Measurements from ENCODE around the gene CLDN18.

CLDN18 gene

GRCh38 chr3:138062626-138063025 lies 52.7 kb downstream of the CLDN18 start:
- no peak for DNase-seq (ENCODE audit: low read depth, low spot score)

- DNase-seq (ENCODE audit: low read depth, low spot score) = no peak
Observed at GRCh38 chr3:138063416-138063815, 53.5 kb downstream of the CLDN18 start.

- DNase-seq (ENCODE audit: low read depth, low spot score) = no peak
Observed at GRCh38 chr3:138065949-138066348, 56.0 kb downstream of the CLDN18 start.

- DNase-seq (ENCODE audit: low read depth, low spot score) = no peak
Observed at GRCh38 chr3:138066383-138066782, 56.4 kb downstream of the CLDN18 start.

- no peak for DNase-seq (ENCODE audit: low read depth, low spot score)
Observed at GRCh38 chr3:138066972-138067371, 57.0 kb downstream of the CLDN18 start.

DNA sequence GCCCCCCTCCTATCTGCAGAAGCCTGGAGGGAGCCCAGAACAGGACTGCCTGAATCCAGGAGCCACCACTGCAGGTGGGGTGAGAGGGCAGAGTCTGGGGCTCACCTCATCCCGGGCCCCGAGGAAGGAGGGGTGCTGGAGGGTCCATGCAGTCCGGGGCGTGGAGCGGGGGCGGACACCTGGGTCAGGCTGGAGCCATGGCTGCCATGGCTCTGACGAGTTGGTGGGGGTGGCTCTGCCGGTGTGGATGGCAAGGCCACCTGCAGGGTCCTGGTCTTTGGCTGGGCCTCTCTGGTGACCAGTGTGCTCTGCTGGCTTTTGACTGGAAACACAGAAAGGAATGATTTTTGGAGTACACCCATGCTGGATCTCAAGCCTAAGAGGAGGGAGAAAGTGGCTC lies 58.1 kb downstream of the CLDN18 start:
- DNase-seq (ENCODE audit: low read depth, low spot score) = no peak

- peak; percentile 48 for DNase-seq (ENCODE audit: low read depth, low spot score)
Observed at GRCh38 chr3:138068579-138069174, 58.7 kb downstream of the CLDN18 start.

- no peak for DNase-seq (ENCODE audit: low read depth, low spot score)
Observed at GRCh38 chr3:138070006-138070405, 60.0 kb downstream of the CLDN18 start.

GRCh38 chr3:138072796-138073195 lies 62.8 kb downstream of the CLDN18 start:
- DNase-seq (ENCODE audit: low read depth, low spot score) = no peak

GRCh38 chr3:138078096-138078495 lies 68.1 kb downstream of the CLDN18 start:
- no peak for DNase-seq (ENCODE audit: low read depth, low spot score)

DNA sequence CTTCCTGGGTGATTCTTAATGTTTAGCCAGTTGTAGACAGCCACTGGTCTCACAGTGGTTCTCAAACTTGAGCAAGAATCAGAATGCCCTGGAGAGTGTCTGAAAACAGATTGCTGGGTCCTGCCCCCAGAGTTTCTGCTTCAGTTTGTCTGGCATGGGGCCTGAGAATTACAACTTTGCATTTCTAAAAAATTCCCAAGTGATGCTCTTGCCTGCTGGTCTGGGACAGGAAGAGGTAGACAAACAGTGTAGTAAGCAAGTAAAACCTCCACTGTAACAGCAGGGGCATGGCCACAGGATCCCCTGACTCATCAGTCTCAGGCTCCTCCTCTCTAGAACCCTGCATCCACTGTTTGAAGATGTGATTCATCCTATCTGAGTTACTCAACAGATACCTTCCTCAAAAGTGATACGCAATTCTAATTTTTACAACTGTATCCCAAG lies 69.0 kb downstream of the CLDN18 start:
- no peak for DNase-seq (ENCODE audit: low read depth, low spot score)

DNA sequence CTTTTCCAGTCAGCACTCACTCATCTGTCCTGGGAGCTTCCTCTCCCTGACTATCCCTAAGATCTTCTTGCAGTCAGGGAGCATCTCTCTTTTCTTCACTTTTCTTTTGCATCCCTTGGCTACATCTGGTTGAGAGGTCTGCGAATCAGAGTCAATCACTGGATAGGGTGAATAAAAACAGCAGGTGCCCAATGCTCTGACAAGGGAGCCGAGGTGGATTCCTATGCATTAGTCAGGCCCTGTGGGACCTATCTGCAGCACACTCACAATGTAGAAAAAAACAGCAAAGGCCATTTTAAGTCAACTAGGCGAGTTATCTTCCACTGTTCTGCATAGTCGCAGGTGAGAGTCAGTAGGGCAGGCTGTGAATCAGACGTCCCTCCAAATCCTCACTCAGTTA lies 69.9 kb downstream of the CLDN18 start:
- DNase-seq (ENCODE audit: low read depth, low spot score) = no peak

DNA sequence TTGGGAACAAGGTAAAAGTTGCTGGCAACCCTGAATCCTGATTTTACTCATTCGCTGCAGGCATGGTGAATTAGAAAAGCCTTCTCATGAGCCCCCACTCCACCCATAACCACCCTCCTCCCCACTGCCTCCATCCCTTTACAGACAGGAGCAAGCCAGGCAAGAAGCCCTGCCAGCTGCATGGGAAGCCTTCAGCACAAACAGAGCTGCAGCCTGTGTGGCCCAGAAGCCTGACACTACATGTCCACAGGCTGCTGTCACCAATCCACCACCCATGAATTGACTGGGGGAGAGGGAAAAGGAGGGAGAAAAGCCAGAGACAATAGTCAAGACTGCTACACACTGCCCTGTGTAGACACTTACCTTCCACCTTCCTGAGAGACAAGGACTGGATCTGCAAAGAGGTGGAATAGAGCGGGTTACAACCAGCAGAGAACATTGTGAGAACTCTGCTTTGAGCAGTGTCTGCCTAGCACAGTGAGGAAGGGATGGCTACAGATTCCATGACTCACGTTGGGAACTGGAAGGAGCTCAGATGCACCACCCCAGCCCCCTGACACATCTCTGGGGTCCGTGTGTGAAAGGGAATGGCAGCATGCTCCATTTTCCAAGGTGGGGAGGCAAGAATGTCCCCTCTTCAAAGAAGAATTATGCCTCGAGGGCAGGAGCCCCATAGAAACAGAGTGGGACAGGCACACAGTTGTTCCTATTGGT lies 71.6 kb downstream of the CLDN18 start:
- DNase-seq (ENCODE audit: low read depth, low spot score) = no peak

- DNase-seq (ENCODE audit: low read depth, low spot score) = no peak
Observed at GRCh38 chr3:138082085-138082991, 72.4 kb downstream of the CLDN18 start.

DNA sequence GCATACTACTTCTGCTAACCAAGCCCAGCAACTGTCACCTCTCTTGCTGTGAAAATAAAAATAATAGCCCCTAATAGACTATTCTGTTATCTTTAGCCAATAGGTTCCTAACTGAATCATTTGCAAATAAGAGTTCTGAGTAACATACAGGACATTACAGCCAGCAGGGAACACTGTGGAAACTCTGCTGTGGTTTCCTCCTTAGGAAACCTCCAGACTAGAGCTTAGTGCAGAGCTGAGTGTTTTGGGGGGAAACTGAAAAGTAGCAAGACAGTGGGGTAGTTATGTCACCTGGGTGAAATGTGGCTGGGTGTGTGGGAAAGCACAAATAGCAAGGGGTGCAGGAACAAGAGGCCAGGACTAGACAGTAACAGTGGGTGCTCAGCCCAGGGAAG lies 73.0 kb downstream of the CLDN18 start:
- DNase-seq (ENCODE audit: low read depth, low spot score) = no peak

Measured in iPS DF 19.7 (cell line).